GM18505 (cell line): Measurements from ENCODE around the gene TBX1.

Source experiments
- ATAC-seq: cut with Tn5 transposase; IDR thresholded peaks from one replicate; pipeline ENCODE4 v1.9.1; 2021; ENCODE audit not compliant: unreplicated experiment
- POLR2A ChIP-seq: IDR thresholded peaks from 4 replicates; pipeline ENCODE4 v1.6.1; 2011; ENCODE audit warnings: borderline replicate concordance; ENCODE audit not compliant: insufficient read depth, insufficient read length; ENCODE audit errors: extremely low read depth

Gene TBX1

DNA sequence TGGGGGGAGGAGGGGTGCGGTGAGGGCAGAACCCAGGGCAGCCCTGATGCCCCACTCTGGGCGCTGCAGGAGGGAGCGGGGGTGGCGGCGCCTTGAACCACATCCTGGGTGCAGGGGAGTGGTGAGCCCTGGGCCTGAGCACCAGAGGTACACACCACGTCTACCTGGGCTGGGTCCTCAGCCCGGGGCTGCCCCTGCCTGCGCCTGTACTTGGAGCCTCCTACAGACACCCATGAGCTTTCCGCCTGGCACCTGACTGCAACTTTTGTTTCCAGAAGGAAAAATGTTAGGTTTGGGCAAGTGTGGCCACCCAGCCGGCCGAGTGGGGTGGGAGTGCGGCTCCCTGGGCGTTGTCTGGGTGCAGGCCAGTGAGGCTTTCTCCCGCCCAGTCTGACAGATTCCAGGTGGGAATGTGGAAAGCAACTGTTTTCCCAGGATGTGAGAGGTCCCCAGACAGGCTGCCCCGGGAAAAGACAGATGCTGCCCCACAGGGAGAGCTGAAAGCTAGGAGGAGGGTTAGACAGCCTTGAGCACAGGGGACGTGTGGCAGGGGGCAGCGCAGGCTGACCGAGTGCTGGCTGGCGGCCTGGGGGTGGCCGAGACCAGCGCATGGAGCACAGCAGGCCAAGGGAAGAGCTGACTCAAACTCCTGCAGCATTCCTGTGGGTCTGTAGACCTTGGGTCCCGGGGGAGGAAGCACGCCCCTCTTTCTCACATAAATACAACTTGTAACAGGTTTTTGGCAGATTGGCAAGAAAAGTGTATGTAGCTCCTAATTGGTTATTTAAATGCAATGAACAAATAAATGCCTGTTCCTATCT, 50.0 kb downstream of the TBX1 start:
- ATAC-seq, result no peak
- no peak for TF ChIP-seq POLR2A

GRCh38 chr22:19811211-19811621, 50.6 kb downstream of the TBX1 start:
- no peak for ATAC-seq
- TF ChIP-seq POLR2A, result no peak

- no peak for TF ChIP-seq POLR2A
- no peak for ATAC-seq
These were observed 51.5 kb downstream of the TBX1 start for GRCh38 chr22:19811811-19812771.

DNA sequence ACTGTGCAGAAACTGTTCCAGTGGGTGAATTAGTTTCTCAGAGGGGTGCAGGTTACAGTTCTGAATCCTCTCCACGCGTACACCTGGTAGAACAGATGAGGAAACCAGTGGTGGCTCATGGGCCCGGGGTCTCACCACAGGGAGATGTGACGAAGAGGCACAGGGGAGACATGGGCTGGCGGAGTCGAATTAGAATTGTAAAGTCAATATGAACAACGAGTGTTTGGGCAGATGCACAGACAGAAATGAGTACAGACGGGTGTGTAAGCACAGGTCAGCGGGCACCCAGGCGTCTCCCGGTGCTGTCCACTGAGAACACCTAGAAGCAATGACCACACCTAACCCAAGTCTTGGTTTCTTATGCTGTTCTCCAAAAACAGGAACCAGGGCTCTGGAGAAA, 52.3 kb downstream of the TBX1 start:
- no peak for ATAC-seq
- no peak for TF ChIP-seq POLR2A

DNA sequence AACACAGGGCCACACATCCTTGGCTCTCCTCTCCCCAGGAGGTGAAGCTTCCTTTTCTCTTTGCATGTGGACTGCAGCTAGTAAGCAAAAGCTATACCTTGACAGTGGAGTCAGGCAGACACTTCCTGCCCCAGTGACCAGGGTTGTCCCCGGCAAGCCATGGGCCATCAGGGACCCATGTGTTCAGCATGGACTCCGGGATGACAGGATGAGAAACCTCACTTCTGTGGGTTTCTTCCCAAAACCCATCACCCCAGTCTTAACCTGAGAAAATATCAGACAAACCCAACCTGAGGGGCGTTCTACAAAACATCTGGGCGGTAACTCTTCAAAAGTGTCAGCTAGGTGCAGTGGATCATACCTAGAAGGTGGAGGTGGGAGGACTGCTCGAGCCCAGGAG, 53.9 kb downstream of the TBX1 start:
- ATAC-seq, result no peak
- TF ChIP-seq POLR2A, result no peak

DNA sequence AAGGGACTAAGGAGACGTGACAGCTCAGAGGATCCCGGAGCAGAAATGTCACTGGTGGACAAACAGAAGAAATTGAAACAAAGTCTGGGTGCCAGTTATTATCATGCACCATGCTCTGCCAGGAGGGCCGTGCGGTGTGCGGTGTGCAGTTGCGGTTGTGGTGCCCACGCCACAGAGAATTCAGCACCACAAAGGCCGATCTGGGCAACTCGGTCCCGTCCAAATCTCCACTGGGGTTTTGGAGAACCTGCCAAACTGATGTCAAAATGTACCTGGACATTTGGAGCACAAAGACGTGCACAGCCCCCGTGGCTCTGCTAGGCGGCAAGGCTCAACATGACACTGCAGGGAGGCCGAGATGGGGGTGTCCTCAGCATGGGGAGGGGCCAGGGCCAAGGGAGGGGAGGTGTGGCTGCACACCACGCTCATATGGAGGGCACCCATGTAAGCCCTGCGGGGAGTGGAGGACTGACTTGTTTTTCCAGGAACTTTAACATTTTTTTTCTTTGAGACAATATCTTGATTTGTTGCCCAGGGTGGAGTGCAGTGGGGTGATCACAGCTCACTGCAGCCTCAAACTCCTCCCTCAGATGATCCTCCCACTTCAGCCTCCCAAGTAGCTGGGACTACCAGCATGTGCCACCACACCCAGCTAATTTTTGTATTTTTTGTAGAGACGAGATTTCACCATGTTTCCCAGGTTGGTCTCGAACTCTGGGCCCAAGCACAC, 54.7 kb downstream of the TBX1 start:
- no peak for ATAC-seq
- TF ChIP-seq POLR2A, result no peak

- no peak for ATAC-seq
These were observed 55.3 kb downstream of the TBX1 start for GRCh38 chr22:19815823-19816290.

DNA sequence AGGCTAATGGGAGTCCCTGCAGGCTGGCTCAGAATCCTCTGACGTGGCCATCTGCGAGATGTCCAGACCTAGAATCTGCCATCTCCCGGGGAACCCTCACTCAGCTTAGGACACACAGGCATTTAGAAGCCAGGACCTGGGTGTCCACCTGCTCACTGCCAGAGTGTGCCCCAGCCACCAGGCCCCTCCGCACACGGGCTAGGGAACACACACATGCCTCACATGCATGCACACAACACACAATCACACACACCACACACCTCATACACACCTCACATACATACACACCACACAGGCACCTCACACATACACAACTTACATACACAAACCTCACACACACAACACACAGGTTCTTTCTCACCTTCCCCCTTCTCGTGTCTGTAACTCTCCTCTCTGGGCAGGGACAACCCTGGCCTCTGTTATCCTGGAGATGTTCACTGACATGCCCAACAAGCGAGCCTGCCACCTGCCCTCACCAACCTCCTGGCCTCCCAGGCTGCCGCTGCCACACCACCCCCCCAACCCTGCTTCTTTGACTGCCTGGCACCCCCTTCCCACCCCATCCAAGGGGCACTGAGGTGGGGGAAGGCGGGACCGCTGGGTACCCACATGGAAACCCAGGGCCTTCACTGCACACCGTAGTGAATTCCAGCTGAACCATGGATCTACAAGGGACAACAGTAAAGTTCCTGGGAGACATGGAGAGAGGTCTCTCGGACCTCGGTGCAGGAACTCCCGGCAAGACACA, 56.0 kb downstream of the TBX1 start:
- ATAC-seq, result no peak
- no peak for TF ChIP-seq POLR2A

More at GRCh38 chr22:19815823-19816290, 55.3 kb downstream of the TBX1 start:
- TF ChIP-seq POLR2A, result no peak
